Mesenchymal stem cell (in vitro differentiated cells and primary cell): Measurements from ENCODE around the gene GYPE.
"Not testable (repeated sequence)": the region's sequence is repeated elsewhere in the genome, so short reads cannot be mapped to it uniquely, and the experiment has no call there.

Experiments
- DNase-seq: peaks from one replicate; pipeline ENCODE4 v3.0.0-alpha.2; 2013
- H2AFZ ChIP-seq: one replicate; pipeline ENCODE4 v1.6.1; 2013; ENCODE audit warnings: low read depth, mild to moderate bottlenecking, control low read depth, inconsistent platforms, low read length, moderate library complexity
- H2AK5ac ChIP-seq: 2 replicates; pipeline ENCODE4 v1.6.1; 2013; ENCODE audit warnings: low read length, moderate library complexity, mild to moderate bottlenecking, inconsistent platforms; ENCODE audit not compliant: severe bottlenecking
- H2BK120ac ChIP-seq: one replicate; pipeline ENCODE4 v1.6.1; 2013; ENCODE audit warnings: low read depth, mild to moderate bottlenecking, inconsistent platforms, low read length, moderate library complexity
- H2BK12ac ChIP-seq, 2 experiments: one replicate each; pipeline ENCODE4 v1.6.1; 2013; ENCODE audit warnings: inconsistent platforms in 2 of 2, low read length in 2 of 2, mild to moderate bottlenecking in 2 of 2, moderate library complexity in 2 of 2, control low read depth in 1 of 2
- H2BK15ac ChIP-seq: one replicate; pipeline ENCODE4 v1.6.1; 2013; ENCODE audit warnings: mild to moderate bottlenecking, low read depth, inconsistent platforms; ENCODE audit not compliant: poor library complexity, severe bottlenecking
- H2BK5ac ChIP-seq: 2 replicates; pipeline ENCODE4 v1.6.1; 2013; ENCODE audit warnings: low read depth, mild to moderate bottlenecking, low read length, control low read depth, inconsistent platforms; ENCODE audit not compliant: poor library complexity, severe bottlenecking
- H3K14ac ChIP-seq, 2 experiments: one replicate each; pipeline ENCODE4 v1.6.1; 2013; ENCODE audit warnings: inconsistent platforms in 2 of 2, low read length in 2 of 2, control low read depth in 1 of 2, mild to moderate bottlenecking in 1 of 2, moderate library complexity in 1 of 2
- H3K18ac ChIP-seq, 2 experiments: one replicate each; pipeline ENCODE4 v1.6.1; 2013; ENCODE audit warnings: inconsistent platforms in 2 of 2, low read length in 2 of 2, control low read depth in 1 of 2, low read depth in 1 of 2, mild to moderate bottlenecking in 1 of 2
- H3K23ac ChIP-seq, 2 experiments: one replicate each; pipeline ENCODE4 v1.6.1; 2013; ENCODE audit warnings: inconsistent platforms in 2 of 2, low read length in 2 of 2, mild to moderate bottlenecking in 2 of 2, moderate library complexity in 2 of 2, control low read depth in 1 of 2
- H3K27ac ChIP-seq: 2 replicates; pipeline ENCODE4 v1.5.1; 2013; ENCODE audit warnings: mild to moderate bottlenecking, moderate library complexity, low read length, control low read depth, inconsistent platforms; ENCODE audit not compliant: poor library complexity, severe bottlenecking
- H3K27me3 ChIP-seq, 2 experiments: 2 replicates each; pipeline versions ENCODE4 v1.6.1 to v1.7.0; 2013; ENCODE audit warnings: low read length in 2 of 2, mild to moderate bottlenecking in 2 of 2, moderate library complexity in 2 of 2, control low read depth in 1 of 2, inconsistent platforms in 1 of 2; ENCODE audit not compliant: control insufficient read depth in 1 of 2, insufficient read depth in 1 of 2
- H3K36me3 ChIP-seq, 2 experiments: 2 replicates each; pipeline versions ENCODE4 v1.6.1 to v1.7.0; 2013; ENCODE audit warnings: low read length in 2 of 2, control low read depth in 1 of 2, inconsistent platforms in 1 of 2, low read depth in 1 of 2, mild to moderate bottlenecking in 1 of 2; ENCODE audit not compliant: insufficient read depth in 2 of 2, control insufficient read depth in 1 of 2
- H3K4ac ChIP-seq, 2 experiments: one replicate each; pipeline ENCODE4 v1.6.1; 2013; ENCODE audit warnings: inconsistent platforms in 2 of 2, low read length in 2 of 2, mild to moderate bottlenecking in 2 of 2, moderate library complexity in 2 of 2, control low read depth in 1 of 2, low read depth in 1 of 2
- H3K4me1 ChIP-seq: 2 replicates; pipeline ENCODE4 v1.6.1; 2013; ENCODE audit warnings: low read depth, low read length, control low read depth; ENCODE audit not compliant: control insufficient read depth, insufficient read depth
- H3K4me2 ChIP-seq: 2 replicates; pipeline ENCODE4 v1.6.1; 2013; ENCODE audit warnings: low read length, mild to moderate bottlenecking, inconsistent platforms; ENCODE audit not compliant: poor library complexity, severe bottlenecking
- H3K4me3 ChIP-seq, 2 experiments: 2 replicates each; pipeline versions ENCODE4 v1.5.1 to v1.7.0; 2013; ENCODE audit warnings: low read length in 2 of 2, mild to moderate bottlenecking in 2 of 2, control low read depth in 1 of 2, low read depth in 1 of 2; ENCODE audit not compliant: insufficient read depth in 1 of 2
- H3K79me1 ChIP-seq: replicated peaks from 2 replicates; pipeline ENCODE4 v1.6.1; 2013; ENCODE audit warnings: mild to moderate bottlenecking, control low read depth, low read length, inconsistent platforms; ENCODE audit not compliant: poor library complexity, severe bottlenecking
- H3K9ac ChIP-seq: 2 replicates; pipeline ENCODE4 v1.7.0; 2013; ENCODE audit warnings: mild to moderate bottlenecking, low read length, moderate library complexity
- H3K9me3 ChIP-seq: 2 replicates; pipeline ENCODE4 v1.7.0; 2013; ENCODE audit warnings: mild to moderate bottlenecking, low read length; ENCODE audit not compliant: control insufficient read depth
- H4K8ac ChIP-seq: one replicate; pipeline ENCODE4 v1.6.1; 2013; ENCODE audit warnings: inconsistent platforms, mild to moderate bottlenecking, low read length, moderate library complexity
- H4K91ac ChIP-seq: one replicate; pipeline ENCODE4 v1.6.1; 2013; ENCODE audit warnings: mild to moderate bottlenecking, low read length, inconsistent platforms
- WGBS: methylation state at CpG from one replicate; pipeline ENCODE4 v1.1.7; 2013; ENCODE audit warnings: mixed read lengths; 5-methylcytosine and 5-hydroxymethylcytosine counted together

Gene GYPE

GRCh38 chr4:143854645-143855044 is 50.7 kb downstream of the GYPE start:
- not testable (repeated sequence) for H3K36me3 ChIP-seq, H3K79me1 ChIP-seq, H3K14ac ChIP-seq, H2AK5ac ChIP-seq, H2AFZ ChIP-seq, H3K4me2 ChIP-seq, H2BK15ac ChIP-seq, H3K9me3 ChIP-seq, DNase-seq, H3K27ac ChIP-seq, H3K4me3 ChIP-seq, H2BK5ac ChIP-seq, H2BK12ac ChIP-seq, H4K91ac ChIP-seq, H4K8ac ChIP-seq, H3K18ac ChIP-seq, H3K9ac ChIP-seq, H3K4me1 ChIP-seq, H2BK120ac ChIP-seq, H3K27me3 ChIP-seq, H3K23ac ChIP-seq, H3K4ac ChIP-seq
- WGBS, result 32% methylated on average over 3 of the region's 4 CpGs

- H2BK15ac ChIP-seq, result not testable (repeated sequence)
Measured at GRCh38 chr4:143849296-143849695, 56.1 kb downstream of the GYPE start.

DNA sequence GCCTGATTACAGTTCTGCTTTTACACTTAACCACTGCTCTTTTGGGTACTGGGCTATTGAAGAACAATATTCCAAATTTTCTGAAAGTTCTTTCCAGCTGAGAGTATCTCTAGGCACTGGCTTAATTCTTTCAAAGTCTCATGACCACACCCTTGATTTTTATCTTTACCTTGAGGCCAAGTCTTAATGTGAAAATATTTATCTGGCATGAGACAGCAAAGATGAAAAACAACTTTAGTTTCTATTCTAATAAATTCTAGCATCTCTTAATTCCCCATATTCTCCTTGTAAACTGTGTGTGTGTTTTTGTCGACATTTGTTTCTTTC is 61.9 kb downstream of the GYPE start:
- H2BK15ac ChIP-seq, H3K4ac ChIP-seq, H4K8ac ChIP-seq, H3K27me3 ChIP-seq, H2BK12ac ChIP-seq, DNase-seq, H3K27ac ChIP-seq, H3K23ac ChIP-seq, H3K4me2 ChIP-seq, H4K91ac ChIP-seq, H3K79me1 ChIP-seq, H2AK5ac ChIP-seq, H3K36me3 ChIP-seq, H3K18ac ChIP-seq, H3K9ac ChIP-seq, H2BK5ac ChIP-seq, H3K9me3 ChIP-seq, H3K4me1 ChIP-seq, H2BK120ac ChIP-seq, H2AFZ ChIP-seq, H3K14ac ChIP-seq, H3K4me3 ChIP-seq: not testable (repeated sequence)
- WGBS, result no CpG with 5 or more reads among the region's 1 CpG

More at GRCh38 chr4:143849296-143849695, 56.1 kb downstream of the GYPE start:
- H4K91ac ChIP-seq, H3K4me2 ChIP-seq, H3K27me3 ChIP-seq, H2AK5ac ChIP-seq, H3K4ac ChIP-seq, H2BK120ac ChIP-seq, H3K36me3 ChIP-seq, H3K79me1 ChIP-seq, H3K4me1 ChIP-seq, H4K8ac ChIP-seq, H3K18ac ChIP-seq, H3K23ac ChIP-seq, H2BK12ac ChIP-seq, H3K27ac ChIP-seq, H3K14ac ChIP-seq, H3K4me3 ChIP-seq, H3K9me3 ChIP-seq, H3K9ac ChIP-seq, H2AFZ ChIP-seq, DNase-seq, H2BK5ac ChIP-seq: not testable (repeated sequence)
- WGBS, result 89% methylated on average over 2 of the region's 2 CpGs

- not testable (repeated sequence) for H2BK15ac ChIP-seq, H3K79me1 ChIP-seq, H4K91ac ChIP-seq, H3K4me2 ChIP-seq, H2BK12ac ChIP-seq, H3K14ac ChIP-seq, H3K27ac ChIP-seq, H3K18ac ChIP-seq, H3K4me3 ChIP-seq, H3K9ac ChIP-seq, H3K23ac ChIP-seq, H2BK120ac ChIP-seq, H2AFZ ChIP-seq, H4K8ac ChIP-seq, DNase-seq, H2AK5ac ChIP-seq, H3K27me3 ChIP-seq, H3K36me3 ChIP-seq, H3K4ac ChIP-seq, H3K9me3 ChIP-seq, H3K4me1 ChIP-seq, H2BK5ac ChIP-seq
- 46% methylated on average over 2 of the region's 3 CpGs for WGBS
Measured at GRCh38 chr4:143842624-143843505, 62.5 kb downstream of the GYPE start.
